GM21723 (cell line): Measurements from ENCODE around the gene PCDHA13.
"Not testable (repeated sequence)": the region's sequence is repeated elsewhere in the genome, so short reads cannot be mapped to it uniquely, and the experiment has no call there.

Source experiments
- ATAC-seq: cut with Tn5 transposase; IDR thresholded peaks from one replicate; pipeline ENCODE4 v1.9.1; 2021; ENCODE audit warnings: mild to moderate bottlenecking, moderate library complexity; ENCODE audit not compliant: unreplicated experiment

The PCDHA13 gene, protein sequence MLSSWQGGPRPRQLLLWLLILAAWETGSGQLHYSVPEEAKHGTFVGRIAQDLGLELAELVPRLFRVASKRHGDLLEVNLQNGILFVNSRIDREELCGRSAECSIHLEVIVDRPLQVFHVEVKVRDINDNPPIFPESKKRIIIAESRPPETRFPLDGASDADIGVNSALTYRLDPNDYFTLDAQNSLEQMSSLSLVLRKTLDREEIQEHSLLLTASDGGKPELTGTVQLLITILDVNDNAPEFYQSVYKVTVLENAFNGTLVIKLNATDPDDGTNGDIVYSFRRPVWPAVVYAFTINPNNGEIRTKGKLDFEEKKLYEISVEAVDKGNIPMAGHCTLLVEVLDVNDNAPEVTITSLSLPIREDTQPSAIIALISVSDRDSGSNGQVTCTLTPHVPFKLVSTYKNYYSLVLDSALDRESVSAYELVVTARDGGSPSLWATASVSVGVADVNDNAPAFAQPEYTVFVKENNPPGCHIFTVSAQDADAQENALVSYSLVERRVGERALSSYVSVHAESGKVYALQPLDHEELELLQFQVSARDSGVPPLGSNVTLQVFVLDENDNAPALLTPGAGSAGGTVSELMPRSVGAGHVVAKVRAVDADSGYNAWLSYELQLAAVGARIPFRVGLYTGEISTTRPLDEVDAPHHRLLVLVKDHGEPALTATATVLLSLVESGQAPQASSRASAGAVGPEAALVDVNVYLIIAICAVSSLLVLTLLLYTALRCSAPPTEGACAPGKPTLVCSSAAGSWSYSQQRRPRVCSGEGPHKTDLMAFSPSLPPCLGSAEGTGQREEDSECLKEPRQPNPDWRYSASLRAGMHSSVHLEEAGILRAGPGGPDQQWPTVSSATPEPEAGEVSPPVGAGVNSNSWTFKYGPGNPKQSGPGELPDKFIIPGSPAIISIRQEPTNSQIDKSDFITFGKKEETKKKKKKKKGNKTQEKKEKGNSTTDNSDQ

DNA sequence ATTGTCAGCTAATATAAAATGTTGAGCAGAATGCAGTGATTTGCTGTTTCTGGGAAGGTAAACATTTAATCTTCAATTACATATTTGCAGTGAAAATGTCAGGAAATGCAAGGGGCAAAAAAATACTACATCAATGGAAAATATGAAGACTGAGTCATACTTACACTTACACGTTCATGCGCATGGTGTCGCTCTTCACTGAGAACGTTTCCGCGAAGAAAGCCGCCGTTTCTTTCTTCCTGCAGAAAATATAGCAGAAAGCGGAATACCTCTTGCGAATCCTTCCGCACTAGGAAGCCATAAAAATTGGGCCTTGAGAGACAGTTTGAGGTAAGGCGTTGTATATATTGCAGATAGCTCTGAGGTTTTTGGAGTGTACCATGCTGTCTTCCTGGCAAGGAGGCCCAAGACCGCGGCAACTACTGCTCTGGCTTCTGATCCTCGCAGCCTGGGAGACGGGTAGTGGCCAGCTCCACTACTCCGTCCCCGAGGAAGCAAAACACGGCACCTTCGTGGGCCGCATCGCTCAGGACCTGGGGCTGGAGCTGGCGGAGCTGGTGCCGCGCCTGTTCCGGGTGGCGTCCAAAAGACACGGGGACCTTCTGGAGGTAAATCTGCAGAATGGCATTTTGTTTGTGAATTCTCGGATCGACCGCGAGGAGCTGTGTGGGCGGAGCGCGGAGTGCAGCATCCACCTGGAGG is at the start of gene PCDHA13:
Gene PCDHA13 (plus strand): TSS at position 236 of the 702 bp plus-strand sequence. CDS start 145 bp downstream, at position 381.
- no peak for ATAC-seq

DNA sequence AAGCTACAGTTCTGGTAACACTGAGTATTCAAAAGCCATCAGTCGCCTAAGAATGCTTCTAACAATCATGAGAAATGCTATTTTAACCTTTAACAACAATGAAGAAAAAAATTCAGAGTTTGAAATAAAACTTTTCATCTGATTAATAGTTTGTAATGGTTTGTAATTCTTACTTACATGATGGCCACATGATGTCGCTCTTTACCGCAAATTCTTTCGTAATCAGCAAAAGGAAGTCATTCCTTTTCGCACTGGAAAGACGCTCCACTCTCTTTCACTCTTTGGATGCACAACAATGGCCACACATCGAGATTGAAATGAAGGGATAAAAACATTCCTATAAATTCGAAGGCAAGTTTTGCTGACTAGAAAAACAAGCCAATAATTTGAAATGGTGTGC is 47.9 kb upstream of the PCDHA13 start, which contains the start of gene PCDHA7:
Gene PCDHA7 (plus strand): TSS at position 277 of the 400 bp plus-strand sequence. CDS start 115 bp downstream, at position 392.
- no peak for ATAC-seq

DNA sequence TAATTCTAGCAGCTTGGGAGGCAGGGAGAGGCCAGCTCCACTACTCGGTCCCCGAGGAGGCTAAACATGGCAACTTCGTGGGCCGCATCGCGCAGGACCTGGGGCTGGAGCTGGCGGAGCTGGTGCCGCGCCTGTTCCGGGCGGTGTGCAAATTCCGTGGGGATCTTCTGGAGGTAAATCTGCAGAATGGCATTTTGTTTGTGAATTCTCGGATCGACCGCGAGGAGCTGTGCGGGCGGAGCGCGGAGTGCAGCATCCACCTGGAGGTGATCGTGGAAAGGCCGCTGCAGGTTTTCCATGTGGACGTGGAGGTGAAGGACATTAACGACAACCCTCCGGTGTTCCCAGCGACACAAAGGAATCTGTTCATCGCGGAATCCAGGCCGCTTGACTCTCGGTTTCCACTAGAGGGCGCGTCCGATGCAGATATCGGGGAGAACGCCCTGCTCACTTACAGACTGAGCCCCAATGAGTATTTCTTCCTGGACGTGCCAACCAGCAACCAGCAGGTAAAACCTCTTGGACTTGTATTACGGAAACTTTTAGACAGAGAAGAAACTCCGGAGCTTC is 47.4 kb upstream of the PCDHA13 start:
- not testable (repeated sequence) for ATAC-seq

DNA sequence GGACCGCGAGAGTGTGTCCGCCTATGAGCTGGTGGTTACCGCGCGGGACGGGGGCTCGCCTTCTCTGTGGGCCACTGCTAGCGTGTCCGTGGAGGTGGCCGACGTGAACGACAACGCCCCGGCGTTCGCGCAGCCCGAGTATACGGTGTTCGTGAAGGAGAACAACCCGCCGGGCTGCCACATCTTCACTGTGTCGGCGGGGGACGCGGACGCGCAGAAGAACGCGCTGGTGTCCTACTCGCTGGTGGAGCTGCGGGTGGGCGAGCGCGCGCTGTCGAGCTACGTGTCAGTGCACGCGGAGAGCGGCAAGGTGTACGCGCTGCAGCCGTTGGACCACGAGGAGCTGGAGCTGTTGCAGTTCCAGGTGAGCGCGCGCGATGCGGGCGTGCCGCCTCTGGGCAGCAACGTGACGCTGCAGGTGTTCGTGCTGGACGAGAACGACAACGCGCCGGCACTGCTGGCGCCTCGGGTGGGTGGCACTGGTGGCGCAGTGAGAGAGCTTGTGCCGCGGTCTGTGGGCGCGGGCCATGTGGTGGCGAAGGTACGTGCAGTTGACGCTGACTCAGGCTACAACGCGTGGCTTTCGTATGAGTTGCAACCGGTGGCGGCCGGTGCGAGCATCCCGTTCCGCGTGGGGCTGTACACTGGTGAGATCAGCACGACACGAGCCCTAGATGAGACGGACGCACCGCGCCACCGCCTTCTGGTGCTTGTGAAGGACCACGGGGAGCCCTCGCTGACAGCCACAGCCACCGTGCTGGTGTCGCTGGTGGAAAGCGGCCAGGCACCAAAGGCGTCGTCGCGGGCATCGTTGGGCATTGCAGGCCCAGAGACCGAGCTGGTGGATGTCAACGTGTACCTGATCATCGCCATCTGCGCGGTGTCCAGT is 46.1 kb upstream of the PCDHA13 start:
- ATAC-seq = no peak

DNA sequence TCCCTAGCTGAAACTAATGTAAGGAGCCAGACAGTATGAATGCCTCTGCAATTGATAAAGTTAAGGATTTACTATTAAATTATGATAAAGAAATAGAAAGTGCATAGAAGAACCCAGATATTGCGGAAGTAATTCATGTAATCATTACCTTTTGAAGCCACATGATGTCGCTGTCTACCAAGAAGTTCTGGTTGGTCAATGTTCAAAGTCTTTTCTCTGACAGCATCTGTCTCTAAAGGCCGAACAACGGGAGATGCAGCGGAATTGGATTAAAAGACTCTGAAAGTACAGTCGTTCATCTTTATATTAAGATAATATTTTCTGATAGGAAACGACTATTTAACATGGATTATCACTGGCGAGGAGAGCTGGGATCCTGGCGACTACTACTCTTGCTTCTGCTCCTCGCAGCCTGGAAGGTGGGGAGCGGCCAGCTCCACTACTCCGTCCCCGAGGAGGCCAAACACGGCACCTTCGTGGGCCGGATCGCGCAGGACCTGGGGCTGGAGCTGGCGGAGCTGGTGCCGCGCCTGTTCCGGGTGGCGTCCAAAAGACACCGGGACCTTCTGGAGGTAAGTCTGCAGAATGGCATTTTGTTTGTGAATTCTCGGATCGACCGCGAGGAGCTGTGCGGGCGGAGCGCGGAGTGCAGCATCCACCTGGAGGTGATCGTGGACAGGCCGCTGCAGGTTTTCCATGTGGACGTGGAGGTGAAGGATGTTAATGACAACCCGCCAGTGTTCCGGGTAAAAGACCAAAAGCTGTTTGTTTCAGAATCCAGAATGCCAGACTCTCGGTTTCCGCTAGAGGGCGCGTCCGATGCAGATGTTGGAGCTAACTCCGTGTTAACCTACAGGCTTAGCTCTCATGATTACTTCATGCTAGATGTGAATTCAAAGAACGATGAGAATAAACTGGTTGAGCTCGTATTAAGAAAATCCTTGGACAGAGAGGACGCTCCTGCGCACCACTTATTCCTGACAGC is 40.7 kb upstream of the PCDHA13 start, which contains the start of gene PCDHA8:
Gene PCDHA8 (plus strand): TSS at position 210 of the 985 bp plus-strand sequence. CDS start 135 bp downstream, at position 345.
- ATAC-seq = no peak

DNA sequence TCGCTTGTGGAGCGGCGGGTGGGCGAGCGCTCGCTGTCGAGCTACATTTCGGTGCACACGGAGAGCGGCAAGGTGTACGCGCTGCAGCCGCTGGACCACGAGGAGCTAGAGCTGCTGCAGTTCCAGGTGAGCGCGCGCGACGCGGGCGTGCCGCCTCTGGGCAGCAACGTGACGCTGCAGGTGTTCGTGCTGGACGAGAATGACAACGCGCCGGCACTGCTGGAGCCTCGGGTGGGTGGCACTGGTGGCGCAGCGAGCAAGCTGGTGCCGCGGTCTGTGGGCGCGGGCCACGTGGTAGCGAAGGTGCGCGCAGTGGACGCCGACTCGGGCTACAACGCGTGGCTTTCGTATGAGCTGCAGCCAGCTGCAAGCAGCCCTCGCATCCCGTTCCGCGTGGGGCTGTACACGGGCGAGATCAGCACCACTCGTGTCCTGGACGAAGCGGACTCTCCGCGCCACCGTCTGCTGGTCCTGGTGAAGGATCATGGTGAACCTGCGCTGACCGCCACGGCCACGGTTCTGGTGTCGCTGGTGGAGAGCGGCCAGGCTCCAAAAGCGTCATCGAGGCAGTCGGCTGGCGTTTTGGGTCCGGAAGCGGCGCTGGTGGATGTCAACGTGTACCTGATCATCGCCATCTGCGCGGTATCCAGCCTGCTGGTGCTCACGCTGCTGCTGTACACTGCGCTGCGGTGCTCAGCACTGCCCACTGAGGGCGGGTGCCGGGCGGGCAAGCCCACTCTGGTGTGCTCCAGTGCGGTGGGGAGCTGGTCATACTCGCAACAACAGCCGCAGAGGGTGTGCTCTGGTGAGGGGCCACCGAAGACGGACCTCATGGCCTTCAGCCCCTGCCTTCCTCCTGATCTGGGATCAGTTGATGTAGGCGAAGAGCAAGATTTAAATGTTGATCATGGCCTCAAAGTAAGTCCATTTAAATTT is 38.9 kb upstream of the PCDHA13 start:
- no peak for ATAC-seq

DNA sequence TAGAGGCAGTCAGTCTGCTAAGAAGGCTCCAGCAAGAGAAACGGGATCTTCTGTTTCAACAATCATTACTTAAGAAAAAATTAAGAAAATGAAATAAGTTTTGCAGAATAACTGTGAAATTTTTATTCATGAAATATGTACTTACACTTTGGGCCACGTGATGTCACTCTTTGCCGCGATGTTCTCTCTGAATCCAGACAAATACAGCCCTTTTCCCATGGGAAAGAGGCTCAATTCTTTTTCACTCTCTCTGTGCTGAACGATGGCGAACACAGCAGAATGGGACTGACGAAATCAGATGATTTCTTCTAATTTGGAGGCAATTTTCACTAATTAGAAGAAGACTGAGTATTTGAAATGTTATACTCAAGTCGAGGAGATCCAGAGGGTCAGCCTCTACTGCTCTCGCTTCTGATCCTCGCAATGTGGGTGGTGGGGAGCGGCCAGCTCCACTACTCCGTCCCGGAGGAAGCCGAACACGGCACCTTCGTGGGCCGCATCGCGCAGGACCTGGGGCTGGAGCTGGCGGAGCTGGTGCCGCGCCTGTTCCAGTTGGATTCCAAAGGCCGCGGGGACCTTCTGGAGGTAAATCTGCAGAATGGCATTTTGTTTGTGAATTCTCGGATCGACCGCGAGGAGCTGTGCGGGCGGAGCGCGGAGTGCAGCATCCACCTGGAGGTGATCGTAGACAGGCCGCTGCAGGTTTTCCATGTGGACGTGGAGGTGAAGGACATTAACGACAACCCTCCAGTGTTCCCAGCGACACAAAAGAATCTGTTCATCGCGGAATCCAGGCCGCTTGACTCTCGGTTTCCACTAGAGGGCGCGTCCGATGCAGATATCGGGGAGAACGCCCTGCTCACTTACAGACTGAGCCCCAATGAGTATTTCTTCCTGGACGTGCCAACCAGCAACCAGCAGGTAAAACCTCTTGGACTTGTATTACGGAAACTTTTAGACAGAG is 33.5 kb upstream of the PCDHA13 start, which contains the start of gene PCDHA9:
Gene PCDHA9 (plus strand): TSS at position 244 of the 964 bp plus-strand sequence. CDS start 114 bp downstream, at position 358.
- not testable (repeated sequence) for ATAC-seq

DNA sequence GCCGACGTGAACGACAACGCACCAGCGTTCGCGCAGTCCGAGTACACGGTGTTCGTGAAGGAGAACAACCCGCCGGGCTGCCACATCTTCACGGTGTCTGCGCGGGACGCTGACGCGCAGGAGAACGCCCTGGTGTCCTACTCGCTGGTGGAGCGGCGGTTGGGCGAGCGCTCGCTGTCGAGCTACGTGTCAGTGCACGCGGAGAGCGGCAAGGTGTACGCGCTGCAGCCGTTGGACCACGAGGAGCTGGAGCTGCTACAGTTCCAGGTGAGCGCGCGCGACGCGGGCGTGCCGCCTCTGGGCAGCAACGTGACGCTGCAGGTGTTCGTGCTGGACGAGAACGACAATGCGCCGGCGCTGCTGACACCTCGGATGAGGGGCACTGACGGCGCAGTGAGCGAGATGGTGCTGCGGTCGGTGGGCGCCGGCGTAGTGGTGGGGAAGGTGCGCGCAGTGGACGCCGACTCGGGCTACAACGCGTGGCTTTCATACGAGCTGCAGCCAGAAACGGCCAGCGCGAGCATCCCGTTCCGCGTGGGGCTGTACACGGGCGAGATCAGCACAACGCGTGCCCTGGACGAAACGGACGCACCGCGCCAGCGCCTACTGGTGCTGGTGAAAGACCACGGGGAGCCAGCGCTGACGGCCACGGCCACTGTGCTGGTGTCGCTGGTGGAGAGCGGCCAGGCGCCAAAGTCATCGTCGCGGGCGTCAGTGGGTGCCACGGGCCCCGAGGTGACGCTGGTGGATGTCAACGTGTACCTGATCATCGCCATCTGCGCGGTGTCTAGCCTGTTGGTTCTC is 31.9 kb upstream of the PCDHA13 start:
- ATAC-seq = not testable (repeated sequence)

DNA sequence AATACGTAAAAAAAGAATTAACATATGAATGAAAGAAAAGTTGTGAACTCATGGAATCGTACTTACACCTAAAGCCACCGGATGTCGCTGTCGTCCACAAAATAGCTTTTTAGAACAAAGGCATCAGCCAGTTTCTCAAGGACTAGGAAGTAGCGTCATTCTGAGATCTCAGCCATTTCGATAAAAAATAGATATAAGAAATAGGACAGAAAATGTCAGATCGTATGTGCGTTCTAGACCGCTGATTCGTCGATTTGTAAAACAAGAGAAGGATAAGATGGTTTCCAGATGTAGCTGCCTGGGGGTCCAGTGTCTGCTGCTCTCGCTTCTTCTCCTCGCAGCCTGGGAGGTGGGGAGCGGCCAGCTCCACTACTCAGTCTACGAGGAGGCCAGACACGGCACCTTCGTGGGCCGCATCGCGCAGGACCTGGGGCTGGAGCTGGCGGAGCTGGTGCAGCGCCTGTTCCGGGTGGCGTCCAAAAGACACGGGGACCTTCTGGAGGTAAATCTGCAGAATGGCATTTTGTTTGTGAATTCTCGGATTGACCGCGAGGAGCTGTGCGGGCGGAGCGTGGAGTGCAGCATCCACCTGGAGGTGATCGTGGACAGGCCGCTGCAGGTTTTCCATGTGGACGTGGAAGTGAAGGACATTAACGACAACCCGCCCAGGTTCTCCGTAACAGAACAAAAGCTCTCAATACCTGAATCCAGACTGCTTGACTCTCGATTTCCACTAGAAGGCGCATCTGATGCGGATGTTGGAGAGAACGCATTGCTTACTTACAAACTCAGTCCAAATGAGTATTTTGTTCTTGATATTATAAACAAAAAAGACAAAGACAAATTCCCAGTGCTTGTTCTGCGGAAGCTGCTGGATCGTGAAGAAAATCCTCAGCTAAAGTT is 25.9 kb upstream of the PCDHA13 start, which contains the start of gene PCDHA10:
Gene PCDHA10 (plus strand): TSS at position 126 of the 903 bp plus-strand sequence. CDS start 152 bp downstream, at position 278.
- no peak for ATAC-seq

DNA sequence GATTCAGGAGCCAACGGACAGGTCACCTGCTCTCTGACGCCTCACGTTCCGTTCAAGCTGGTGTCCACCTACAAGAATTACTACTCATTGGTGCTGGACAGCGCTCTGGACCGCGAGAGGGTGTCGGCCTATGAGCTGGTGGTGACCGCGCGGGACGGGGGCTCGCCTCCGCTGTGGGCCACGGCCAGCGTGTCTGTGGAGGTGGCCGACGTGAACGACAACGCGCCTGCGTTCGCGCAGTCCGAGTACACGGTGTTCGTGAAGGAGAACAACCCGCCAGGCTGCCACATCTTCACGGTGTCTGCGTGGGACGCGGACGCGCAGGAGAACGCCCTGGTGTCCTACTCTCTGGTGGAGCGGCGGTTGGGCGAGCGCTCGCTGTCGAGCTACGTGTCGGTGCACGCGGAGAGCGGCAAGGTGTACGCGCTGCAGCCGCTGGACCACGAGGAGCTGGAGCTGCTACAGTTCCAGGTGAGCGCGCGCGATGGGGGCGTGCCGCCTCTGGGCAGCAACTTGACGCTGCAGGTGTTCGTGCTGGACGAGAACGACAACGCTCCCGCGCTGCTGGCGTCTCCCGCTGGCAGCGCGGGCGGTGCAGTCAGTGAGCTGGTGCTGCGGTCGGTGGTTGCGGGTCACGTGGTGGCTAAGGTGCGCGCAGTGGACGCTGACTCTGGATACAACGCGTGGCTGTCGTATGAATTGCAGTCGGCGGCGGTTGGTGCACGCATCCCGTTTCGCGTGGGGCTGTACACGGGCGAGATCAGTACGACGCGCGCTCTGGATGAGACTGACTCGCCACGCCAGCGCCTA is 24.5 kb upstream of the PCDHA13 start:
- ATAC-seq = no peak

DNA sequence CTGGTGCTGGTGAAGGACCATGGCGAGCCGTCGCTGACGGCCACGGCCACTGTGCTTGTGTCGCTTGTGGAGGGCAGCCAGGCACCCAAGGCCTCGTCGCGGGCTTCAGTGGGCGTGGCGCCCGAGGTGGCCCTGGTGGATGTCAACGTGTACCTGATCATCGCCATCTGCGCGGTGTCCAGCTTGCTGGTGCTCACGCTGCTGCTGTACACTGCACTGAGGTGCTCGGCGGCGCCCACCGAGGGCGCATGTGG is 24.0 kb upstream of the PCDHA13 start:
- ATAC-seq = no peak

DNA sequence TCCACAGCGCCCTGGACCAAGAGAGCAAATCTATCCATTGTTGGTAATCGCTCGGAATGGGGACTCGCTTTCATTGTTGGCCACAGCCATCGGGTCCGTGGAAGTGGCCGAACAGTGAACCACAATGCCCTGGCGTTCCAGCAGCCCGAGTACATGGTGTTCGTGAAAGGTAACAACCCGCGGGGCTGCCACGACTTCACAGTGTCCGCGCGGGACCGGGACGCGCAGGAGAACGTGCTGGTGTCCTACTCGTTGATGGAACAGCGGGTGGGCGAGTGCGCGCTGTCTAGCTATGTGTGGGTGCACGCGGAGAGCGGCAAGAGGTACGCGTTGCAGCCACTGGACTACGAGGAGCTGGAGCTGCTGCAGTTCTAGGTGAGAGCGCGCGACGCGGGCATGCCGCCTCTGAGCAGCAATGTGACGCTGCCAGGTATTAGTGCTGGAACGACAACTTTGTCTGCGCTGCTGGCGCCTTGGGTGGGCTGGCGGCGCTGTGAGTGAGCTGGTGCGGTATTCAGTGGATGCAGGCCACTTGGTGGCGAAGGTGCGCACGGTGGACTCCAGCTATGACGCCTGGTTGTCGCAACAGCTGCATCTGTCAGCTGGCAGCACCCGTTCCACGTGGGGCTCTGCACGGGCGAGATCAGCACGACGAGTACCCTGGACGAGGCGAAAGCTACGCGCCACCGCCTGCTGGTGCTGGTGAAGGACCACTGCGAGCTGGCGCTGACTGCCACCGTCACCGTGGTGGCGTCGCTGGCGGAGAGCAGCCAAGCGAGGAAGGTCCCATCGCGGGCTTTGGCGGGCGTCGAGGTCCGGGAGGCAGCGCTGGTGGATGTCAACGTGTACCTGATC is 19.3 kb upstream of the PCDHA13 start:
- no peak for ATAC-seq
